RCC 7860 (cell line): ENCODE measurements around the gene BRD1.
A peak's percentile ranks its signal among the peaks of the same experiment; 100 is the strongest.
"Not testable (repeated sequence)": the region's sequence is repeated elsewhere in the genome, so short reads cannot be mapped to it uniquely, and the experiment has no call there.

ENCODE experiments used
- DNase-seq: peaks from one replicate; pipeline ENCODE4 v3.0.0-alpha.2; 2015; ENCODE audit warnings: low spot score
- FAIRE-seq: peaks from 2 replicates; lab custom pipeline; 2012; peaks lifted over from hg19 to GRCh38; lab: Jason Lieb, UNC

The BRD1 gene

GRCh38 chr22:49771266-49772065, 56.2 kb downstream of the BRD1 start:
- no peak for DNase-seq
- FAIRE-seq: no peak

- FAIRE-seq (no peak), DNase-seq (no peak)
Observed at GRCh38 chr22:49770547-49771265, 57.0 kb downstream of the BRD1 start.

- no peak for DNase-seq
- FAIRE-seq: no peak
Observed at GRCh38 chr22:49769691-49770546, 57.8 kb downstream of the BRD1 start.

- no peak for FAIRE-seq
Observed at GRCh38 chr22:49768951-49769690, 58.6 kb downstream of the BRD1 start.

GRCh38 chr22:49768077-49768910, 59.4 kb downstream of the BRD1 start:
- DNase-seq (no peak), FAIRE-seq (no peak)

More at GRCh38 chr22:49768951-49769690, 58.6 kb downstream of the BRD1 start:
- no peak for DNase-seq

GRCh38 chr22:49767355-49768062, 60.2 kb downstream of the BRD1 start:
- FAIRE-seq (no peak), DNase-seq (peak; percentile 41)

- no peak for FAIRE-seq
- DNase-seq: no peak
Observed at GRCh38 chr22:49765951-49766350, 61.7 kb downstream of the BRD1 start.

- no peak for FAIRE-seq
- DNase-seq: no peak
Observed at GRCh38 chr22:49765091-49765771, 62.4 kb downstream of the BRD1 start.

- DNase-seq (no peak), FAIRE-seq (no peak)
Observed at GRCh38 chr22:49764127-49764581, 63.5 kb downstream of the BRD1 start.

- FAIRE-seq (no peak), DNase-seq (no peak)
Observed at GRCh38 chr22:49763696-49764095, 64.0 kb downstream of the BRD1 start.

GRCh38 chr22:49763138-49763537, 64.5 kb downstream of the BRD1 start:
- DNase-seq: no peak

GRCh38 chr22:49762571-49762970, 65.1 kb downstream of the BRD1 start:
- FAIRE-seq, DNase-seq: not testable (repeated sequence)

More at GRCh38 chr22:49763138-49763537, 64.5 kb downstream of the BRD1 start:
- no peak for FAIRE-seq

- no peak for FAIRE-seq
- no peak for DNase-seq
Observed at GRCh38 chr22:49761836-49762235, 65.8 kb downstream of the BRD1 start.

GRCh38 chr22:49760630-49761571, 66.8 kb downstream of the BRD1 start:
- FAIRE-seq (no peak), DNase-seq (no peak)

GRCh38 chr22:49760280-49760629, 67.4 kb downstream of the BRD1 start:
- FAIRE-seq (no peak), DNase-seq (no peak)

GRCh38 chr22:49756676-49757075, 71.0 kb downstream of the BRD1 start:
- no peak for FAIRE-seq
- no peak for DNase-seq

GRCh38 chr22:49756201-49756600, 71.5 kb downstream of the BRD1 start:
- FAIRE-seq (no peak), DNase-seq (no peak)
